Measurements from ENCODE around the gene MEAK7.

DNA sequence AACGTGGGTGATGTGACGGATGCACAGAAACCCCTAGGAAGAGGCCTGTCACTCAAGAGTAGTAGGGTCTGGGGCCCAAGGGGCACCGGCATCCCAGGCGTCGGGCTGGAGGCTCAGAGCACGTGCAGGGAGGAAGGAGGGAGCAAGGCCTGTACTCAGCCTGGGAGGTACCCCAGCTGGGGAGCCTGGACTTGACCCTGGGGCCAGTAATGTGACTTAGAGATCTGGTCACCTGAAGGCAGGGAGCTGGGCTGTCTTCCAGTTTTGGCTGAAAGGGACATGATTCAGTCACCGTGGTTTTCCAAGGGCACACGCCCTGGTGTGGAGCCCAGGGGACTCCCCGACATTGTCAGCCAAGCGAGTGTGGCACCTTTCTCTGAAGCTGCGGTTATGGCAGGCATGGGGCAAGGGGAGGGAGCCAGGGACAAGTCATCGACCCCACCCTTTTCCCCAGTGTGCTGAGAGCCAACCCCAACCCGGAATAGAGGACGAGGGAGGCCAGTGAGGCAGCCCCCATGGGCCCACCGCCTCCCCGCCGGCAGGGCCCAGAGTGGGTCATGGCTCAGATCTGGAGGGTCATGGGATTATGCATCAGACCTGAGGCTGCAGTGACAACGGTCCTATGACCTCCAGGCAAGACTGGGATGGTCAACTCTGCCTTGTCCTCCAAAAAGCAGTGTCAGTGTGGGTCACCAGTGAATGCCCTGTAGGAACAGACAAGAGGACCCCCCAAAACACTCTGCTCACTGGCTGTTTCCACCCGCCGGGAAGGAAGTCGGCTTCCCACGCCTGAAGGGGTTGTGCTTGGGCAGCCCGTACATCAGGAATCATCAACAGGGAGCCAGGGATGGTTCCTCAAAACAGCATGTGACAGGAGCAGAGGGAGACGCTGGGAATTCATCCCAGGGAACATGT, 41.9 kb downstream of the MEAK7 start:
- TF ChIP-seq ZNF274 (IDR thresholded peaks at IDR 0.05; ENCODE audit: low read depth, low read length) (no peak), YY1 (IDR thresholded peaks at IDR 0.05; ENCODE audit: insufficient read depth, insufficient read length) (no peak), SUZ12 (IDR thresholded peaks at IDR 0.05; ENCODE audit: extremely low read depth, insufficient read depth, insufficient read length) (no peak)

All from NT2/D1 (cell line).